ENCODE results near the gene BTN3A1. TPM values are rescaled to one million over a fixed set of nuclear protein-coding genes. Genes with fewer than 3 reads are reported as not detected.

Gene BTN3A1
- total and polyA plus RNA-seq, 2 of the 13 experiments (the other 11 are each of a cell fraction or from before 2014, with no cell fraction given): 13.3 to 14.0 TPM

DNA sequence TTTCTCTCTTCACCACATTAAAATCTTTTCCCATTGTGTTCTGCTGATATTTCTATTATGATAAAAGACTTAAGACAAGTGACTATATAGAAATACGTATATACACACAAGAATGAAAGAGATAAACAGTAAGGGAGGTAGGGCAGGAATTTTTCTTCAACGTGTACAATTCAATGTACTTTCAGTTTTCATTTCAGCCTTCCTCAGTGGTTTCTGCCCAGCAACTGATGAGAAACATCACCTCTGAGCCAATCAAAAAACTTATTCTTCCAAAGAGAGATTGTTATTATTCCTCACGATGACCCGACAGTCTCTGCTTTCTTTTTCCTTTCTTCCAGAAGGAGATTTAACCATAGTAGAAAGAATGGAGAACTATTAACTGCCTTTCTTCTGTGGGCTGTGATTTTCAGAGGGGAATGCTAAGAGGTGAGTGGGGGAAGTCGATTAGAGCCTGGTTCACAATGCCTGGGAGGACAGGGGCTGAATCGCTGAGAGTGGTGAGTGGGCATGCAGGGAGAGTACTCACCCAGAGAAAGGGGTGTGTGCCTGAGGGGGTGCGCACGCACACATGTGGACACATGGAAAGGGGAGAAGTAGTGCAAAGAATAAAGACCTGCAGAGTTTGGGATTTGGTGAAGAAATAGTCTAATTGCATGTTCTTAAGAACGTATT lies at the start of gene BTN3A1 (continued):
- TF ChIP-seq, protein P1, sequence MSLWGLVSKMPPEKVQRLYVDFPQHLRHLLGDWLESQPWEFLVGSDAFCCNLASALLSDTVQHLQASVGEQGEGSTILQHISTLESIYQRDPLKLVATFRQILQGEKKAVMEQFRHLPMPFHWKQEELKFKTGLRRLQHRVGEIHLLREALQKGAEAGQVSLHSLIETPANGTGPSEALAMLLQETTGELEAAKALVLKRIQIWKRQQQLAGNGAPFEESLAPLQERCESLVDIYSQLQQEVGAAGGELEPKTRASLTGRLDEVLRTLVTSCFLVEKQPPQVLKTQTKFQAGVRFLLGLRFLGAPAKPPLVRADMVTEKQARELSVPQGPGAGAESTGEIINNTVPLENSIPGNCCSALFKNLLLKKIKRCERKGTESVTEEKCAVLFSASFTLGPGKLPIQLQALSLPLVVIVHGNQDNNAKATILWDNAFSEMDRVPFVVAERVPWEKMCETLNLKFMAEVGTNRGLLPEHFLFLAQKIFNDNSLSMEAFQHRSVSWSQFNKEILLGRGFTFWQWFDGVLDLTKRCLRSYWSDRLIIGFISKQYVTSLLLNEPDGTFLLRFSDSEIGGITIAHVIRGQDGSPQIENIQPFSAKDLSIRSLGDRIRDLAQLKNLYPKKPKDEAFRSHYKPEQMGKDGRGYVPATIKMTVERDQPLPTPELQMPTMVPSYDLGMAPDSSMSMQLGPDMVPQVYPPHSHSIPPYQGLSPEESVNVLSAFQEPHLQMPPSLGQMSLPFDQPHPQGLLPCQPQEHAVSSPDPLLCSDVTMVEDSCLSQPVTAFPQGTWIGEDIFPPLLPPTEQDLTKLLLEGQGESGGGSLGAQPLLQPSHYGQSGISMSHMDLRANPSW (CRISPR knock-in tag; IDR thresholded peaks at IDR 0.05; ENCODE audit: borderline replicate concordance): 0 out of 2 replicates have a peak, but pooled peaks have one; percentile 24
- peak; percentile 70; the same call in 1 of the 2 replicates for TF ChIP-seq KLF9 (CRISPR knock-in tag; IDR thresholded peaks at IDR 0.05; ENCODE audit: low read depth)
- peak; percentile 88; the same call in 1 of the 3 replicates for TF ChIP-seq MXI1 (IDR thresholded peaks at IDR 0.05; ENCODE audit: borderline replicate concordance, low read depth, low read length)
- no peak for TF ChIP-seq ZNF720 (CRISPR knock-in tag; IDR thresholded peaks at IDR 0.05)
- no peak for TF ChIP-seq ZNF768 (CRISPR knock-in tag; IDR thresholded peaks at IDR 0.05)
- no peak for TF ChIP-seq ZNF746 (CRISPR knock-in tag; IDR thresholded peaks at IDR 0.05)
- 0 out of 2 replicates have a peak, but pooled peaks have one; percentile 30 for TF ChIP-seq ZNF775 (CRISPR knock-in tag; IDR thresholded peaks at IDR 0.05; ENCODE audit: borderline replicate concordance)
- TF ChIP-seq SALL1 (CRISPR knock-in tag; IDR thresholded peaks at IDR 0.05): peak; percentile 56
- TF ChIP-seq ISL2 (CRISPR knock-in tag; IDR thresholded peaks at IDR 0.05): no peak
- no peak for TF ChIP-seq TSC22D2 (CRISPR knock-in tag; IDR thresholded peaks at IDR 0.05; ENCODE audit: borderline replicate concordance)
- no peak; the same call in 1 of the 2 replicates for TF ChIP-seq DNMT3B (CRISPR knock-in tag; conservative IDR thresholded peaks at IDR 0.05)
- TF ChIP-seq FOSL1 (CRISPR knock-in tag; IDR thresholded peaks at IDR 0.05; ENCODE audit: borderline replicate concordance): no peak
- peak; percentile 93 for TF ChIP-seq CREM (IDR thresholded peaks at IDR 0.05)
- no peak for TF ChIP-seq CREM (CRISPR knock-in tag; IDR thresholded peaks at IDR 0.05)
- no peak for TF ChIP-seq SNAI1 (CRISPR knock-in tag; IDR thresholded peaks at IDR 0.05; ENCODE audit: borderline replicate concordance)
- TF ChIP-seq TEAD3 (CRISPR knock-in tag; optimal IDR thresholded peaks at IDR 0.05; ENCODE audit: borderline replicate concordance): peak; percentile 75
- no peak for TF ChIP-seq AKAP8 (CRISPR knock-in tag; IDR thresholded peaks at IDR 0.05)
- TF ChIP-seq, protein P2, sequence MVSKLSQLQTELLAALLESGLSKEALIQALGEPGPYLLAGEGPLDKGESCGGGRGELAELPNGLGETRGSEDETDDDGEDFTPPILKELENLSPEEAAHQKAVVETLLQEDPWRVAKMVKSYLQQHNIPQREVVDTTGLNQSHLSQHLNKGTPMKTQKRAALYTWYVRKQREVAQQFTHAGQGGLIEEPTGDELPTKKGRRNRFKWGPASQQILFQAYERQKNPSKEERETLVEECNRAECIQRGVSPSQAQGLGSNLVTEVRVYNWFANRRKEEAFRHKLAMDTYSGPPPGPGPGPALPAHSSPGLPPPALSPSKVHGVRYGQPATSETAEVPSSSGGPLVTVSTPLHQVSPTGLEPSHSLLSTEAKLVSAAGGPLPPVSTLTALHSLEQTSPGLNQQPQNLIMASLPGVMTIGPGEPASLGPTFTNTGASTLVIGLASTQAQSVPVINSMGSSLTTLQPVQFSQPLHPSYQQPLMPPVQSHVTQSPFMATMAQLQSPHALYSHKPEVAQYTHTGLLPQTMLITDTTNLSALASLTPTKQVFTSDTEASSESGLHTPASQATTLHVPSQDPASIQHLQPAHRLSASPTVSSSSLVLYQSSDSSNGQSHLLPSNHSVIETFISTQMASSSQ (IDR thresholded peaks at IDR 0.05; ENCODE audit: low read depth): no peak
- TF ChIP-seq, protein P2 (CRISPR knock-in tag; IDR thresholded peaks at IDR 0.05; ENCODE audit: borderline replicate concordance): peak; percentile 40; the same call in 1 of the 2 replicates
- peak; percentile 83 for TF ChIP-seq KMT2B (CRISPR knock-in tag; IDR thresholded peaks at IDR 0.05)
- TF ChIP-seq ARID2 (CRISPR knock-in tag; IDR thresholded peaks at IDR 0.05; ENCODE audit: borderline replicate concordance): peak; percentile 17; the same call in 1 of the 2 replicates
- TF ChIP-seq MIER3 (CRISPR knock-in tag; IDR thresholded peaks at IDR 0.05; ENCODE audit: borderline replicate concordance): peak; percentile 17; the same call in 1 of the 2 replicates
- no peak for TF ChIP-seq HCFC1 (IDR thresholded peaks at IDR 0.05; ENCODE audit: low read depth, low read length)
- no peak for TF ChIP-seq SP1 (IDR thresholded peaks at IDR 0.05)
- TF ChIP-seq SP1 (CRISPR knock-in tag; IDR thresholded peaks at IDR 0.05): peak; percentile 34; the same call in 1 of the 2 replicates
- TF ChIP-seq ATRX (CRISPR knock-in tag; IDR thresholded peaks at IDR 0.05; ENCODE audit: borderline replicate concordance): no peak
